ENCODE measurements around the gene SP1.
"Not testable (repeated sequence)": the region's sequence is repeated elsewhere in the genome, so short reads cannot be mapped to it uniquely, and the experiment has no call there.

SP1 gene

DNA sequence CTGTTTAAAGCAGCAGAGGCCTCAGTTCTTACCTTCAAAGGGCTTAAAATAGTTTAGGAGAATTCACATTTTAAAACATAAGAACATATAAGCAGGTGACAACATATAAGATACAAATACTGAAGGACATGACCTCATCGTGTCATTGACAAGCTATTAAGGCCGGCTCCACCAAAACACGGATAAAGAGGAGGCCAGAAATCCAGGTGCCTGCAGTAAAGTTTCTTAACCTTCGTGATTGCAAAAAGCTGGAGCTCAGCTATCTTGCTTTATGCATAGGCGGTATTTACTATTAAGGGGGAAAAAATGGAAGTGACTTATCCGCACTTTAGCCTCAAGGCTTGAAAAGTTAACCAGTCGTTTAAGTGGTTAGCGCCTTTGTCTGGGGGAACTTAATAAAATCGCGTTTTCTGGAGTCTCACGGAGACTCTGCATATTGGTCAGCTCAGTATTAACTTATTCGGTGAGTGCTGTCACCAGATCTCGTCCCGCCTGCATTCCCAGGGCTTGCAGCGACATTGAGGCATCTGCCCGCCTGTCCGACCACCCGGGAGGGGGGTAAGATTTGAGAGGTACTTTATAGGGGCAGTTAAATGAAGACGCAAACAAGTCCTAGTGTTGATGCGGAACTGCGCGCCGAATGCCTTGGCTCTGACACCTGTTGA, 1.1 kb upstream of the SP1 start:
- peak overlapping the region; percentile 51 to 60 for H3K4me3 ChIP-seq (replicated peaks in 1 of 2; ENCODE audit: low read depth in 2 of 2, low read length in 2 of 2)
- TF ChIP-seq, protein P1, sequence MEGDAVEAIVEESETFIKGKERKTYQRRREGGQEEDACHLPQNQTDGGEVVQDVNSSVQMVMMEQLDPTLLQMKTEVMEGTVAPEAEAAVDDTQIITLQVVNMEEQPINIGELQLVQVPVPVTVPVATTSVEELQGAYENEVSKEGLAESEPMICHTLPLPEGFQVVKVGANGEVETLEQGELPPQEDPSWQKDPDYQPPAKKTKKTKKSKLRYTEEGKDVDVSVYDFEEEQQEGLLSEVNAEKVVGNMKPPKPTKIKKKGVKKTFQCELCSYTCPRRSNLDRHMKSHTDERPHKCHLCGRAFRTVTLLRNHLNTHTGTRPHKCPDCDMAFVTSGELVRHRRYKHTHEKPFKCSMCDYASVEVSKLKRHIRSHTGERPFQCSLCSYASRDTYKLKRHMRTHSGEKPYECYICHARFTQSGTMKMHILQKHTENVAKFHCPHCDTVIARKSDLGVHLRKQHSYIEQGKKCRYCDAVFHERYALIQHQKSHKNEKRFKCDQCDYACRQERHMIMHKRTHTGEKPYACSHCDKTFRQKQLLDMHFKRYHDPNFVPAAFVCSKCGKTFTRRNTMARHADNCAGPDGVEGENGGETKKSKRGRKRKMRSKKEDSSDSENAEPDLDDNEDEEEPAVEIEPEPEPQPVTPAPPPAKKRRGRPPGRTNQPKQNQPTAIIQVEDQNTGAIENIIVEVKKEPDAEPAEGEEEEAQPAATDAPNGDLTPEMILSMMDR (IDR thresholded peaks at IDR 0.05; ENCODE audit: low read depth, low read length): no peak
- no peak for DNase-seq (ENCODE audit: low read depth in 2 of 2)

DNA sequence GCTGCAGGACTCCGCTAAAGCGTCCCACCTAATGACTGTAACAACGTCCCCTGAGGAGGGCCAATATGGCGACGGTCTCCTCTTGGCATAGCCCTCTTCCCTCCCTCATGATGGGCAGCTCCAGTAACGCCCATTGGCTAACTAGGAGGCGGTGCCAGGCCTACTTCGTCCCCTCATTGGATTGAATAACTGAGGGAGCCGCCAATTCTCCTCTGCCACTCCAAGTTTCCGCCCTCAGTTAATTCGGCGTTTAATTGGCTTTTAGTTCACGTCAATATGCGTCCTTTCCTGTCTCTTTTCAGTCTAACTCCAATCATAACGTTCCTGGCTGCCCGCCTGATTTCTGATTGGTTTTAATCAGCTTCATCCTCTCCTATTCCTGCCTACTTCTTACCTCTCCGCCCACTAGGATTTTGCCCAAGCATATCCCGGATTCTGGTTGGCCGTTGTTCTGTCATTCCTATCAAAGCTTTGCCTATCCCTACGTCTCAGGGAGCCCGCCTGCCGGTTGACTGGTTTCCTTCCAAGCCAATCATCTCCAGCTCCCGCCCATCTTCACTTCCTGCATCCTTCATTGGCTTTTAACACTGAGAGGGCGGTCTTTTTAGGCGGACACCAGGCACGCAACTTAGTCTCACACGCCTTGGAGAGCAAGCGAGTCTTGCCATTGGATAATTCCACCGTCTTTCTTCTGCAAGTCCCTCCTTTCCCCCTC, 430 bp upstream of the SP1 start:
- peak; percentile 100 for DNase-seq (ENCODE audit: low read depth in 2 of 2)
- H3K4me3 ChIP-seq (replicated peaks in 1 of 2; ENCODE audit: low read depth in 2 of 2, low read length in 2 of 2): peak overlapping the region; percentile 51 to 60
- TF ChIP-seq, protein P1 (IDR thresholded peaks at IDR 0.05; ENCODE audit: low read depth, low read length): no peak

DNA sequence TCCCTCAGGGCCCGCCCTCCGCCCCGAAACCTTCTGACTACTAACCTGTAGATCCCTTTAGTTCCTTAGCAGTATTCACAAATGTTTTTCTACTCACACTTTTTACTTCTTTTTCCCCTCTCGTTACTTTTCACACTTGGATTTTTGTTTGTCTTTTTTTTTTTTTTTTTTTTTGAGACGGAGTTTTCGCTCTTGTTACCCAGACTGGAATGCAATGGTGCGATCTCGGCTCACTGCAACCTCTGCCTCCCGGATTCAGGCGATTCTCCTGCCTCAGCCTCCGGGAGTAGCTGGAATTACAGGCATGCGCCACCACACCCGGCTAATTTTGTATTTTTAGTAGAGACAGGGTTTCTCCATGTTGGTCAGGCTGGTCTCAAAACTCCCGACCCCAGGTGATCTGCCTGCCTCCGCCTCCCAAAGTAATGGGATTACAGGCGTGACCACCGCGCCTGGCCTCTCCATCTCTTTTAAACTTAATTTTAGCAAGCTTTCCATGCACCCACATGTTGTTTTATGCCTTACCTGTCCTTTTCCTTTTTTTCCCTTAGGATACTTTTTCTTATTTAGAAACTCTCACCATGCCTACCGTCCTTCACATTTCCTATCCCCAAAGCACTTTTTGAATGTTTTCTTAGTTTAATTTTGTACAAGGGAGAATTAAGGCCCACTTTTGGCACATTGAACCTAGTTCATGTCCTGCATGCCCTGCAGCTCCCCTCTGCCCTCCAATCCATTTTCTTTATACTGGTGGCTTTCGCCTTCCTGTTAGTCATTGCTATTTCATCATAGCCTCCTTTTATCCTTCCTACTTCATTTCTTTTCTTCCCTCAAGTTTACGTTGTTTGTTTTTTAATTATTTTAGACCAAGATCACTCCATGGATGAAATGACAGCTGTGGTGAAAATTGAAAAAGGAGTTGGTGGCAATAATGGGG, 1.1 kb downstream of the SP1 start:
- TF ChIP-seq, protein P1 (IDR thresholded peaks at IDR 0.05; ENCODE audit: low read depth, low read length): no peak
- H3K4me3 ChIP-seq (replicated peaks in 1 of 2; ENCODE audit: low read depth in 2 of 2, low read length in 2 of 2): peak overlapping the region; percentile 38 to 59
- DNase-seq (ENCODE audit: low read depth in 2 of 2): peak; percentile 58 to 70

DNA sequence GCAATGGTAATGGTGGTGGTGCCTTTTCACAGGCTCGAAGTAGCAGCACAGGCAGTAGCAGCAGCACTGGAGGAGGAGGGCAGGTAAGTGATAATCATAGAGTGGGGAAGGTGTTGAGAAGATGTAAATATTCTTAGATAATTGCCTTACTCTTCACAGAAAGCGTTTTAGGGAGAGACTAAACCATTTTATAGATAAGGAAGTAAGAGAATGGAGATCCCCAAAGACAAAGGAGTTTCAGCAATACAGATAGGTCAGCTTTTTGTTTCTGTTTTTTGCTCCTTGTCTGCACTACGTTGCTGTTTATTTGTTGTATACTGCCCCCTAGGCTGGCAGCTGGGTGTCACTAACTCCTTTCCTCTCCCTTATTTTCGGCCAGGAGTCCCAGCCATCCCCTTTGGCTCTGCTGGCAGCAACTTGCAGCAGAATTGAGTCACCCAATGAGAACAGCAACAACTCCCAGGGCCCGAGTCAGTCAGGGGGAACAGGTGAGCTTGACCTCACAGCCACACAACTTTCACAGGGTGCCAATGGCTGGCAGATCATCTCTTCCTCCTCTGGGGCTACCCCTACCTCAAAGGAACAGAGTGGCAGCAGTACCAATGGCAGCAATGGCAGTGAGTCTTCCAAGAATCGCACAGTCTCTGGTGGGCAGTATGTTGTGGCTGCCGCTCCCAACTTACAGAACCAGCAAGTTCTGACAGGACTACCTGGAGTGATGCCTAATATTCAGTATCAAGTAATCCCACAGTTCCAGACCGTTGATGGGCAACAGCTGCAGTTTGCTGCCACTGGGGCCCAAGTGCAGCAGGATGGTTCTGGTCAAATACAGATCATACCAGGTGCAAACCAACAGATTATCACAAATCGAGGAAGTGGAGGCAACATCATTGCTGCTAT, 2.0 kb downstream of the SP1 start:
- H3K4me3 ChIP-seq (replicated peaks in 1 of 2; ENCODE audit: low read depth in 2 of 2, low read length in 2 of 2): peak overlapping the region; percentile 38 to 59
- DNase-seq (ENCODE audit: low read depth in 2 of 2): peak; percentile 83 to 85
- TF ChIP-seq, protein P1 (IDR thresholded peaks at IDR 0.05; ENCODE audit: low read depth, low read length): peak; percentile 39

DNA sequence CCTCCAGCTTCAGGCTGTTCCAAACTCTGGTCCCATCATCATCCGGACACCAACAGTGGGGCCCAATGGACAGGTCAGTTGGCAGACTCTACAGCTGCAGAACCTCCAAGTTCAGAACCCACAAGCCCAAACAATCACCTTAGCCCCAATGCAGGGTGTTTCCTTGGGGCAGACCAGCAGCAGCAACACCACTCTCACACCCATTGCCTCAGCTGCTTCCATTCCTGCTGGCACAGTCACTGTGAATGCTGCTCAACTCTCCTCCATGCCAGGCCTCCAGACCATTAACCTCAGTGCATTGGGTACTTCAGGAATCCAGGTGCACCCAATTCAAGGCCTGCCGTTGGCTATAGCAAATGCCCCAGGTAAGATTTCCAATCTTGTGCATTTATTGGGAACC, 3.3 kb downstream of the SP1 start:
- peak overlapping the region; percentile 16 to 28 for H3K4me3 ChIP-seq (replicated peaks in 1 of 2; ENCODE audit: low read depth in 2 of 2, low read length in 2 of 2)
- TF ChIP-seq, protein P1 (IDR thresholded peaks at IDR 0.05; ENCODE audit: low read depth, low read length): no peak
- no peak for DNase-seq (ENCODE audit: low read depth in 2 of 2)

DNA sequence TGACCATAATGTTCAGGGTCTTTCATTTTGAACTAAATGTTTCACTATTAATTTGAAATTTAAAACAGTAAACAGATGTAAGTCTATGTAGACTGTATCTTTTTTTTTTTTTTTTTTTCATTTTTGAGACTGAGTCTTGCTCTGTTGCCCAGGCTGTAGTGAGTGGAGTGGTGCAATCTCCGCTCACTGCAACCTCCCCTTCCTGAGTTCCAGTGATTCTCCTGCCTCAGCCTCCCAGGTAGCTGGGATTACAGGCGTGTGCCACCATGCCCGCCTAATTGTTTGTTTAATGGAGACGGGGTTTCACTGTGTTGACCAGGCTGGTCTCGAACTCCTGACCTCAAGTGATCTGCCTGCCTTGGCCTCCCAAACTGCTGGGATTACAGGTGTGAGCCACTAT, 6.4 kb downstream of the SP1 start:
- not testable (repeated sequence) for H3K4me3 ChIP-seq (replicated peaks in 1 of 2; ENCODE audit: low read depth in 2 of 2, low read length in 2 of 2); DNase-seq (ENCODE audit: low read depth in 2 of 2)

Measured in cardiac fibroblast (primary cell).